GM23338 (cell line): ENCODE measurements around the gene ACTA2. TPM values are rescaled to one million over a fixed set of nuclear protein-coding genes. Genes with fewer than 3 reads are reported as not detected.

Source experiments
- ATAC-seq: fragments of 200-7000 bp; cut with Tn5 transposase; 3 replicates; pipeline ENCODE4 v1.9.1; 2020
- DNase-seq: peaks from one replicate; pipeline ENCODE4 v3.0.0-alpha.2; 2015; ENCODE audit warnings: low spot score
- H2AFZ ChIP-seq: fragments of 200-600 bp; sonication (generic); 2 replicates; pipeline ENCODE4 v1.8.0; 2016; ENCODE audit warnings: antibody characterized with exemption, mild to moderate bottlenecking, moderate library complexity
- H3F3A ChIP-seq: fragments of 200-600 bp; sonication (generic); replicated peaks from 2 replicates; pipeline ENCODE4 v1.8.0; 2017; ENCODE audit warnings: antibody characterized with exemption, mixed run types, low read depth
- H3K27ac ChIP-seq: fragments of 200-600 bp; sonication (generic); 2 replicates; pipeline ENCODE4 v1.6.1; 2016; ENCODE audit warnings: low read depth
- H3K27me3 ChIP-seq: fragments of 200-600 bp; sonication (generic); 2 replicates; pipeline ENCODE4 v1.8.0; 2016; ENCODE audit warnings: mild to moderate bottlenecking, mixed run types, moderate library complexity; ENCODE audit not compliant: insufficient read depth
- H3K36me3 ChIP-seq: fragments of 200-600 bp; sonication (generic); 2 replicates; pipeline ENCODE4 v1.8.0; 2016; ENCODE audit warnings: mild to moderate bottlenecking; ENCODE audit not compliant: insufficient read depth
- H3K4me1 ChIP-seq: fragments of 200-600 bp; sonication (generic); 2 replicates; pipeline ENCODE4 v1.8.0; 2016; ENCODE audit warnings: mild to moderate bottlenecking, moderate library complexity; ENCODE audit not compliant: insufficient read depth
- H3K4me2 ChIP-seq: fragments of 200-600 bp; sonication (generic); 2 replicates; pipeline ENCODE4 v1.7.1; 2017; ENCODE audit warnings: mixed run types
- H3K4me3 ChIP-seq: fragments of 200-600 bp; sonication (generic); 2 replicates; pipeline ENCODE4 v1.6.1; 2016; ENCODE audit warnings: mixed run types
- H3K79me2 ChIP-seq: fragments of 200-600 bp; sonication (generic); replicated peaks from 2 replicates; pipeline ENCODE4 v1.8.0; 2017; ENCODE audit warnings: mild to moderate bottlenecking; ENCODE audit not compliant: insufficient read depth
- H3K9me2 ChIP-seq: fragments of 200-600 bp; sonication (generic); 2 replicates; pipeline ENCODE4 v1.8.0; 2017; ENCODE audit not compliant: insufficient read depth
- H4K20me1 ChIP-seq: fragments of 200-600 bp; sonication (generic); replicated peaks from 2 replicates; pipeline ENCODE4 v1.8.0; 2017; ENCODE audit warnings: mild to moderate bottlenecking; ENCODE audit not compliant: insufficient read depth
- H3K27ac Mint-ChIP-seq: 2 replicates; pipeline ENCODE4 v1.8.0; 2020; ENCODE audit warnings: inconsistent platforms, mild to moderate bottlenecking, moderate library complexity, mixed read lengths
- H3K27me3 Mint-ChIP-seq: 3 replicates; pipeline ENCODE4 v1.8.0; 2022; ENCODE audit warnings: low read depth, mild to moderate bottlenecking, moderate library complexity, mixed read lengths, inconsistent platforms; ENCODE audit not compliant: insufficient read depth, poor library complexity
- H3K36me3 Mint-ChIP-seq: 3 replicates; pipeline ENCODE4 v1.8.0; 2021; ENCODE audit warnings: low read depth, mild to moderate bottlenecking, inconsistent platforms, moderate library complexity, mixed read lengths
- H3K4me1 Mint-ChIP-seq: 3 replicates; pipeline ENCODE4 v1.8.0; 2020; ENCODE audit warnings: mild to moderate bottlenecking, inconsistent platforms, mixed read lengths
- H3K4me3 Mint-ChIP-seq: 3 replicates; pipeline ENCODE4 v1.8.0; 2021; ENCODE audit warnings: moderate library complexity, mild to moderate bottlenecking, inconsistent platforms, mixed read lengths
- H3K9me3 Mint-ChIP-seq: 3 replicates; pipeline ENCODE4 v1.8.0; 2020; ENCODE audit warnings: moderate library complexity, mild to moderate bottlenecking, inconsistent platforms, mixed read lengths
- CREB1 ChIP-seq: fragments of 250-450 bp; sonication (Bioruptor Pico); IDR thresholded peaks from 2 replicates; pipeline ENCODE4 v1.5.0; 2020; ENCODE audit warnings: low read depth, mild to moderate bottlenecking, moderate library complexity
- ETS1 ChIP-seq: IDR thresholded peaks from 2 replicates; pipeline ENCODE4 v1.6.1; 2016; ENCODE audit warnings: antibody characterized with exemption
- EZH2 ChIP-seq: fragments of 200-600 bp; sonication (generic); IDR thresholded peaks from one replicate; pipeline ENCODE4 v1.8.0; 2017; ENCODE audit warnings: antibody characterized with exemption, mild to moderate bottlenecking, low read depth; ENCODE audit not compliant: unreplicated experiment
- EZH2phosphoT487 ChIP-seq: fragments of 200-600 bp; sonication (generic); IDR thresholded peaks from one replicate; pipeline ENCODE4 v1.8.1; 2018; ENCODE audit warnings: antibody characterized with exemption; ENCODE audit not compliant: unreplicated experiment
- JUNB ChIP-seq: IDR thresholded peaks from one replicate; pipeline ENCODE4 v1.6.1; 2016; ENCODE audit warnings: antibody characterized with exemption; ENCODE audit not compliant: unreplicated experiment
- POLR2AphosphoS5 ChIP-seq: IDR thresholded peaks from 2 replicates; pipeline ENCODE4 v1.6.1; 2016; ENCODE audit warnings: antibody characterized with exemption, low read depth
- REST ChIP-seq: IDR thresholded peaks from one replicate; pipeline ENCODE4 v1.6.1; 2018; ENCODE audit warnings: antibody characterized with exemption; ENCODE audit not compliant: unreplicated experiment
- STAT1 ChIP-seq: IDR thresholded peaks from one replicate; pipeline ENCODE4 v1.6.1; 2016; ENCODE audit warnings: antibody characterized with exemption; ENCODE audit not compliant: unreplicated experiment
- ZNF114 ChIP-seq: fragments of 250-450 bp; sonication (Bioruptor Pico); IDR thresholded peaks from 2 replicates; pipeline ENCODE4 v1.5.0; 2020; ENCODE audit warnings: mild to moderate bottlenecking, moderate library complexity
- ZNF462 ChIP-seq: fragments of 250-450 bp; sonication (Bioruptor Pico); IDR thresholded peaks from 2 replicates; pipeline ENCODE4 v1.5.0; 2020; ENCODE audit warnings: mild to moderate bottlenecking, moderate library complexity
- polyA plus RNA-seq: library from polyadenylated mRNA; unstranded; fragments of >200 nt; fragmentation: Nextera tagmentation; extraction: Ambion mirVana; gene quantifications from 2 replicates; pipeline ENCODE4 v1.2.1, GENCODE V29; 2016
- total RNA-seq: library from RNA; depleted of rRNA; stranded (reverse); fragments of >200 nt; shearing (Covaris generic); gene quantifications from 2 replicates; pipeline ENCODE4 v1.2.3, GENCODE V29; 2014

The ACTA2 gene
- total and polyA plus RNA-seq, 2 experiments from 2014 or later = 3.4 to 9.4 TPM

- no peak for TF ChIP-seq ZNF462
- TF ChIP-seq EZH2phosphoT487 = no peak
- TF ChIP-seq ETS1 = no peak
- TF ChIP-seq ZNF114 (CRISPR knock-in tag) = no peak
- no peak for TF ChIP-seq CREB1 (CRISPR knock-in tag)
- TF ChIP-seq POLR2AphosphoS5 = no peak
- no peak for TF ChIP-seq EZH2
- no peak for TF ChIP-seq JUNB
These were observed 36.9 kb upstream of the ACTA2 start (continued) for GRCh38 chr10:88989423-88989822.

GRCh38 chr10:88987840-88988239 is 35.3 kb upstream of the ACTA2 start:
- Mint-ChIP-seq H3K27ac (no peak overlapping the region), H3K4me3 (no peak overlapping the region), H3K27me3 (peaks cover 22% of the 10 kb centered on the region), H3K4me1 (peaks cover 24% of the 10 kb centered on the region), H3K36me3 (no peaks in the 10 kb centered on the region), H3K9me3 (no peaks in the 10 kb centered on the region)
- DNase-seq = no peak
- Histone ChIP-seq H3K4me2 (no peak overlapping the region), H3K4me3 (no peak overlapping the region), H3K4me1 (peaks cover 12% of the 10 kb centered on the region), H3K27ac (no peak overlapping the region), H3K36me3 (no peaks in the 10 kb centered on the region), H4K20me1 (no peaks in the 10 kb centered on the region), H2AFZ (no peak overlapping the region), H3K79me2 (no peaks in the 10 kb centered on the region), H3K9me2 (no peaks in the 10 kb centered on the region), H3K27me3 (peaks cover 40% of the 10 kb centered on the region), H3F3A (no peaks in the 10 kb centered on the region)
- ATAC-seq = no peak
- TF ChIP-seq STAT1 (no peak), EZH2phosphoT487 (no peak), REST (no peak), POLR2AphosphoS5 (no peak)
